NOMO-1 treated with DMSO at 0.1 percent for 48 hours (cell line): Measurements from ENCODE around the gene FNDC1.
"Not testable (repeated sequence)": the region's sequence is repeated elsewhere in the genome, so short reads cannot be mapped to it uniquely, and the experiment has no call there.

Experiments
- DNase-seq: peaks from one replicate; lab custom pipeline; 2025; ENCODE audit not compliant: unreplicated experiment; lab: John Stamatoyannopoulos, UW

The FNDC1 gene

DNA sequence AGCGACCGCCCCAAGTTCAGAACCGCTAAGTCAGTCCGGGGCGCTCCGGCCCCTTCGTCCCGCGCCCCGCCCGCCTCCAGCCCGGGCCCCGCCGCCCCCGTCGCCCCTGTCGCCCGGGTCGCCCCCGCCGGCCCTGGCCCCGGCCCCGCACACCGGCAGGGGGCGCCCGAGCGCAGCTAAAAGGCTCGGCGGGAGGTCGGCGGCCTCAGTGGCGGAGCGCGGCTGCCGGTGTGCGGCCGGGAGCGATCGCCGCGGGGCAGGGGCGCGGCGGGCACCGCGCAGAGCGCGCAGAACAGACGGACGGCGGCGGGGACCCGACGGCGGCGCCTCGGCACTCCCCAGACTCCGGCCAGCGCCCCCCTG lies at the start of gene FNDC1:
Gene FNDC1 (plus strand): TSS at position 208 of the 363 bp plus-strand sequence. CDS start 197 bp downstream, outside the sequence.
- DNase-seq, result peak; percentile 36

DNA sequence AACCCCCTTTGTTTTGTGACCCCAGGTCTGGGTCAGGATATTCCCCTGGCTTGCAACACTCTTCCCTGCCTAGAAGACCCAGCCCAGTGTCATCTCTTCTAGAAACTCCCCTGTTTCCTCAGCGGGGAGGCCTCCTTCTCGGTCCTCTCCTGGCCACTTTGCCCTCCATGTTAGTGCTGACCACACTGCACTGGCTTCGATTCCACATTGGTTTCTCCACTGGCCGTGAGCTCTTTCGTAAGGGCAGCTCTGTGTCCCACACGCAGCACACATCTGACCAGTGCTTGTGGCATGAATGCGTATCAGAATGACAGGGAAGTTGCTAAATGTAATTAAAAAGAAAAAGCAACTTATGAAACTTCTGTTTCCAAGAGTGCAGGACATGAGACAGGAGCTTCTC lies 49.4 kb upstream of the FNDC1 start:
- DNase-seq, result peak; percentile 57

DNA sequence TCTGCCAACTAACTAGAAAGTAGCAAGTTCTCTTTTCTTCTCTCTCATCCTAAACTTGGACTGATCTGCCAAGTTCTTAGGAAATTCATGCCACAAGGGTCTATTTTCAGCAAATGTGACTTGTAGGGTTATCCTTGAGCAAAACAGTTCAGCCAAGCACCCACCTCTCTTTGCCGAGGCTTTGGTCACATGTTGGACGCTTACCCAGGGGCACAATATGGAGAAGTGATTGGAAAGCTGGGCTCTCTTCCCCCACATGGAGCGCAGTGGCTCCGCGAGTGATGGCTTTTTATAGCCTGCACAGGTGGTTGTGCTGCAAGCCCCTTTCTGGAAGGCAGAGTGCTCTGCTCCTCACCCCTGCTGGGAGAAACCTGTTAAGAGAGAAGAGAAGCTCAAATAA lies 47.7 kb upstream of the FNDC1 start:
- peak; percentile 50 for DNase-seq

DNA sequence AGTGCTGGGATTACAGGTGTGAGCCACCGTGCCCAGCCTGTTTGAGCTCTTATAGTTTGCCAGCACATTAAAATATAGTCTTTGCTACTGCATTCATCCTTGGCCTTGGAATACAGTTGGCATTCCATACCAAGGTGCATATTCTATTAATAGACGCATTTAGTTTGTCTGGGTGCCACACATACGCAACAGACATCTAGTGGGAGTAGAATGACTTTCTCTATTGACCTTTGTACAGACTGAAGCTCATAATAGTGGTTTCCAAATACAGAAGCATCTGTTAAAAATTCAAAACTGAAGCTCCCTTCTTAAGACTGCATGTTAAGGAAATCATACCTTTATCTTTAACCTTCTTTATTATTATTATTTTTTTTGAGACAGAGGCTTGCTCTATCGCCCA lies 46.7 kb upstream of the FNDC1 start:
- DNase-seq, result no peak

DNA sequence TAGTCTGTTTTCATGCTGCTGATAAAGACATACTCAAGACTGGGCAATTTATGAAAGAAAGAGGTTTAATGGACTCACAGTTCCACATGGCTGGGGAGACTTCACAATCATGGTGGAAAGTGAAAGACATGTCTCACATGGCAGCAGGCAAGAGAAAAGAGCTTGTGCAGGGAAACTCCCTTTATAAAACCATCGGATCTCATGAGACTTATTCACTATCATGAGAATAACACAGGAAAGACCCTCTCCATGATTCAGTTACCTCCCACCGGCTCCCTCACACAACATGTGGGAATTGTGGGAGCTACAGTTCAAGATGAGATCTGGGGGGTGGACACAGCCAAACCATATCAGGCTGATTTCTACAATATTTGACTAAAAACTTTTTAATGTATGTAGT lies 45.4 kb upstream of the FNDC1 start:
- not testable (repeated sequence) for DNase-seq

DNA sequence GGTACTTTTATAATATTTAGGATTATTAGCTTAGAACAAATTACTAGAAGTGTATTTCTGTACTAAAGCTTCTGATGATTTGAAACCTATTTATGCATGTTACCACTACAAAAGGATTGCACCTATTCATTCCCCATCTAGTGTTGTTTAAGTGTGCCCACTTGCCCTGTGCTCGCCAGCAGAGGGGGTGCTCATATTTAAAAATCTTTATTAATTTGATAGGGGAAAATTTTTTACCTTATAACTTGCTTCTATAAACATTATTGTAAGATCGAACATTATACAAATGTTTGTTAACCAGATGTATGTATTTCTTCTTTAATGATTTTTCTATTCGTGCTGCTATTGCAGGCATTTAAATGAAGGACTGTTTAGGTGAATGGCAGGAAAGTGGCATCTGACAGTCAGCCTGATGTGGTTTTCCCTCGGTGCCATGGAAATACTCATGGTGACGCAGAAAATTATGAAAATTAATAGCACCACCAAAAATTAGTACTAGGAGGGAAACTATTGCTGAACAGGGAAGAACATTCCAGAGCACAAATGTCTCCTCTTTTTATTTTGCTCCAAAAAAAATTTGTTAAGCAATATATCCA lies 44.1 kb upstream of the FNDC1 start:
- DNase-seq, result no peak

DNA sequence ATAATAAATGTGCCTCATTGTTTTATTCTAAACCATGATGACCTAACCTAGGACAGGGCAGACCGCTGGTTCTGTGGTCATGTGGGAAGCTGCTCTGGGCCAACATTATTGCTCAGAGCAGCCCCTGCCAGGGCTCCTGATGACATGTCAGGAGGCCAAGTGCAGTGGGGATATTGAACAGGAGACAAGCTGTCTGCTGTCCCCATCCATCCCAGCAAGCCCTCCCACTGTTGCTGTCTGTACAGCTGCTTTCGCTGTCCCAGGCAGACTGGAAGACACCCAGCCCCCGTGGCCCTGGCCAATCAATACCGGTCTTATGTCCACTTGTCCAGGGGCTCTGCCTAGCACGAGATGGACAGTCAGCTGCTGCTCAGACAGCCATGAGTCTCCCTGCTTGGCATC lies 43.2 kb upstream of the FNDC1 start:
- no peak for DNase-seq

DNA sequence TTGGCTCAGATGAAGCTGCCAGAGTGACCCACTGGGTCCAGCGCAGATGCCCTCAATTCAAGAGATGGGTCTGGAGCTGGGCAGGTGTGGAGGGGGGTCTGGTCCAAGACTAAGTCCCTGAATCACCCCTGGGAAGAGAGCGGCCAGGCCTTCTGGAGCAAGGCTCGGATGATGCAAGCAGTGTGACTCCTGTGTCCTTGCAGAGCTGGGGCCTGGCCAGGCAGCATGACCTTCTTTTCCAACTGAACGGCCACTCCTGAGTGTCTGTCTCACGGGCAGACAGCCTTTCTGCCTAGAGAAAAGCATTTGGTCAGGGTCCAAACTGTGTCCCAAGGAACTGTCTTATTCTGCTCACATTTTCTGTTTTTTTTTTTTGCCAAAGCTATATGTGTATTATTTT lies 42.6 kb upstream of the FNDC1 start:
- DNase-seq, result no peak

DNA sequence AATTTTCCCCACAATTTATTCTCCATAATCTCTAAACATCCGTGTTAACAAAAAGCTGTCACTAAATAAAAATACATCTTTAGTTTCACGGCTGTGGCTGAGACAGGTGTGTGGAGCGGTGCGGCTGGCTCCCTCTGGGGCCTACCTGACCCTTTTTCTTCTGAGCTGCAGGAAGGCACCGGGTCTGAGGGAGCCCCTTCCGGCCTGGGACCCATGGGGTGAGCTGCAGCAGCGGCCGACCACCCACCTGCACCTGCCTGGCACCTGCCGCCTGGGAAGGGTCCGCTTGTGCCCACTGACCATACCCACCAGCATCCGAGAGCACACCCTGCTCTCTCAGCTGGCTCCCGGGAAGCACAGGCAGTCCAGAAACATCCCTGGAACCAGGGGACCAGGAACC lies 41.5 kb upstream of the FNDC1 start:
- no peak for DNase-seq

DNA sequence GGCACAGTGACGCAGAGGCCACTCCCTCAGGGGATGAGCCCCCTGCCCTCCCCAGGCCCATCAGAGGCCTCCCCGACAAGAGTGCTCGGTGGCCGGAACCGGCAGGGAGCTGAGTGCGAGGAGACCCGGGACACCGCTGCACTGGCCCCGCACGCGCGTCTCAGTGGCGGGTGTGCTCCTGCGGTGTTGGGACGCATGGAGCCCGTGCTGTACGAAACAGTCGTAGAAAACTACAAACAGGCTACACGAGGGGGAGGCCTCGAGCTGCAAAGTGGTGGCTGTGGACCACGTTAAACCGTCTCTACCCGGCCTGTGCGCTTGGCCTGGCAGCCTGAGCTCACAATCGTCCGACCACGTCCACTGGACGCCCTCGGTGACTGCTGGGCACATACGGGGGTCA lies 40.2 kb upstream of the FNDC1 start:
- DNase-seq, result no peak

DNA sequence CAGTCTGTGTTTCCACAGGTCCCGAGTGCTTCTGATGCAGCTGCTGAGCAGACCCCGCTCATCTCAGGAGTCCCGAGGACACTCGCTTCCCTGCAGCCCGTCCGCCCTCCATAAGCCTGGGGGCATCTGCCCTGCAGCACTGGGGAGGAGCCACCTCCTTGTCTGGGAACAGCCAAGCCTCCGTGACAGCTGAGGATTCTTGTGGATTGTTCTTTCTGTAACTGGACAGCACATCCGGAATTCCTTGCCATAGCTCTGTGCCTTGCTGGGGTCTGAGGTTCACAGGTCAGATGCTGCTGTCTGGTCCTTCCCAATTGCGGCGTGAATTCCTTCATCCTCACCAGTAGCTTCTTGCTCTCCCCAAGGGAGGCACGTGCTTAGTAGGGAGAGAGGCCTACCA lies 38.4 kb upstream of the FNDC1 start:
- no peak for DNase-seq

DNA sequence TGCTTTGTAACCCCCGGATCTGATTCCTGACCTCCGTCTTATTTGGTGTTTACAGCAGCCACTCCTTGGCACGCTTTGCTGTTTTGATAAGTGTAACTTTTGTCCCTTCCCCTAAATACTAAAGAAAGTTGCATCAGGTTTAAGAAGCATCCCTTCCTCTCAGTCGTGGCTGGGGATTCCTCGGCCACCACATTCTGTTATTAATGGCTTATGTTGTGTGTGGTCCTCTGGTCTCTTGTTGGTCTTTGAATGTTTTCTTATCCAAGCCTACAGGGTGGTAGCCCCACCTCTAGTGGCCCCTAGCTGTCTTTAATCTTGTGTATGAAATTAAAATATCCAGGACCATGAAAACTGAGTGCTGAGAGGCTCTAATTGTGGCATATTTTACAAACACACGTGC lies 37.5 kb upstream of the FNDC1 start:
- DNase-seq, result no peak

DNA sequence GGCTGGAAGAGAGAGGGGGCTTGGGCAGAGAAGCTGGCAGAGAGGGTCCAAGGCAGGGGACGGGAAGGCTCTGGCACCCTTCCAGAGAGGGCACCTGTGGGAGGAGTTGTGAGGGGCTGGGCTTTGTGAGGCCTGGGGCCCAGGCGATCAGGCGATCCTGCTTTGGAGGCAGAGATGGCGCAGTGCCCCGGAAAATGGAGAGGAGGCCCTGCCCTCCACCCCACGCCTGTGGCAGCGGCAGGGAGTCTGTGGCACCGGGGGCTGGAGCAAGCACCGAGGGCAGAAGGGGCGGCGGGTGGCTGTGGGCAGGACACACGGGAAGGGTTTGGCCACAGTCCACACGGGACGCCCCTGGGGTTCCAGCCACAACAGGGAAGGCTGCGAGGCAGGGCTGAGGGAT lies 36.5 kb upstream of the FNDC1 start:
- DNase-seq, result no peak

DNA sequence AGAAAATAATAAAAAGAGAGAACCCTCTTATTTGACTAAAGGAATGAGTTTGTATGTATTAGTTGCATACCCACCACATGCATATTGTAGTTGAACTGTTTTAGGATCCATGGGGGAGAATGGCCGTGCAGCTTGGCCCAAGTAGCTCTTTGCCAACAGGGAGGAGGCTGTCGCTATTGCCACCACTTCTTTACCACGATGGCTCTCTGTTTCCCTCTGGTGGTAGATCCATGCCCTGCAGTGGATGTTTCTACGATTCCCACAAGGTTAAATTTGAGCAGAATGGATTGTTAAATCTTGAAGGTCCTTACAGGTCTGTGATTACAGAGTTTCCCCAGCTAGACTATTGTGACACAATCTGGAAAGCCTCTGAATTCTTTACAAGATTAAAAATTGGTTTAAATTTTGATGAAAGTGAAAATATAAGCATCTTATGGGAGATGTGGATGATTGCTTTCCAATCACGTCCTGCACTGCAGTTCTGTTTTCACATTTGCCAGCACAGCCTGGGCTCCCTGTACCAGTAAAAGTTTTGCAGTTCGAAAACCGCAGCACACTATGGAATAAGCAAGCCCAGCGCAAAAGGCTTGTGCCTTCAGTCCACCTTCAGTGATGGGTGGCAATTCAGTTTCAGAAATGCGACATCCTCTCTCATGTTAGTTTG lies 34.4 kb upstream of the FNDC1 start:
- DNase-seq, result peak; percentile 73

DNA sequence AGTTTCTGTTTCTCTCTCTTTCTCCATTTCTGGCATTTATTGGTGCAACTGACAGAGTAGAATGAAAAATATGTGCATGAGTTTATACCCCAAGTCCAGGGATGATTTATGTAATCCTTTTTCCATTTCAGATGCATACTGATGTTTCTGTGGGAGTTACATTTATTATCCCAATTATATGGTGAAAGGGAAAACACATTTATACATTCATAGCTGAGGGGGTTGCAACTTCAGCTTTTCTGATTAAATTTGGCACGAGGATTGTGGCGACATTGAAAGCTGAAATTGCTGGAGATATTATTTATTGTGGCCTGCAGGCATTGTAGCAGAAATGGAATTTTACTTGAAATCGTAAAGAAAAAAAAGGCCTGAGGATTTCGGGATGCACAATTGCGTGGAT lies 31.5 kb upstream of the FNDC1 start:
- DNase-seq, result no peak

DNA sequence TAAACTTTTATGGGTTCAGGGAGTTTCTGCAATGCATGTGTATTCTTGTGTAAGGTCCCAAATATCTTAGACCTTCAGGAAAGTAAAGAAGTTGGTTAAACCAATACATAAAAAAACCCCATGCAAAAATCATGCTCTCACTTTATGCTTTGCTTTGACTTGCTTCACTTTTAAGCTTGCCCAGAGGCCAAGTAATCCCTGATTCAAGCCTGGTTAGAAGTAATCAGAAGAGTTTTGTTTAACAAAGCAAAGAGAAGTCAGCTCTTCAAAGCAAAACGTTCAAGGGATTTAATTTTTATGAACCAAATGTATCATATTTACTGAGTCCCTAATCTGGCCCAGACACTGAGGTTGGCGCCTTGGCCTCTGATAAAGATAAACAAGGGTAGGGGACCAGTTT lies 26.7 kb upstream of the FNDC1 start:
- DNase-seq, result no peak

DNA sequence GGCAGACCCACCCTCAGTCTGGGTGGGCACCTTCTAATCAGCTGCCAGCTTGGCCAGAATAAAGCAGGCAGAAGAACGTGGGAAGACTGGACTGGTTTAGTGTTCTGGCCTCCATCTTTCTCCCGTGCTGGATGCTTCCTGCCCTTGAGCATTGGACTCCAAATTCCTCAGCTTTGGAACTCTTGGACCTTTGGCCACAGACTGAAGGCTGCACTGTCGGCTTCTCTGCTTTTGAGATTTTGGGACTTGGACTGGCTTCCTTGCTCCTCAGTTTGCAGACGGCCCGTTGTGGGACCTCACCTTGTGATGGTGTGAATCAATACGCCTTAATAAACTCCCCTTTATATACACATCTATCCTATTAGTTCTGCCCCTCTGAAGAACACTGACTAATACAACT lies 20.6 kb upstream of the FNDC1 start:
- no peak for DNase-seq

DNA sequence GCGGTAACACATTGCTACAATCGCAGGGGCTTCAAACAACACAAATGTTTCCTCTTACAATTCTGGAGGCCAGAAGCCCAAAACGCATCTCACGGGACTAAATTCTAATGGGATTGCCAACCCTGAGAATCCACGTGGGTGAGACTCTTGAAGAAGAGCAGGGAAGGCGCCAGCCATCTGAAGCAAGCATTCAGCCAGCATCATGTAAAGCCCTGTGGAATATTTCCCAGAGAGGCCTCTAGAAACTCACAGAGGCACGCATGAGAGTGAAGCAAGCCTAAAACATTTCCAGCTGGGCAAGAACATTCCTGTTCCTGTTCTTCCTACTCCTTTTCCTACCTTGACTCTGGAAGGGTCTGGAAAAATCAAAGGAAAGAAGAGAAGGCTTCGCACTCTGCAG lies 19.6 kb upstream of the FNDC1 start:
- no peak for DNase-seq

DNA sequence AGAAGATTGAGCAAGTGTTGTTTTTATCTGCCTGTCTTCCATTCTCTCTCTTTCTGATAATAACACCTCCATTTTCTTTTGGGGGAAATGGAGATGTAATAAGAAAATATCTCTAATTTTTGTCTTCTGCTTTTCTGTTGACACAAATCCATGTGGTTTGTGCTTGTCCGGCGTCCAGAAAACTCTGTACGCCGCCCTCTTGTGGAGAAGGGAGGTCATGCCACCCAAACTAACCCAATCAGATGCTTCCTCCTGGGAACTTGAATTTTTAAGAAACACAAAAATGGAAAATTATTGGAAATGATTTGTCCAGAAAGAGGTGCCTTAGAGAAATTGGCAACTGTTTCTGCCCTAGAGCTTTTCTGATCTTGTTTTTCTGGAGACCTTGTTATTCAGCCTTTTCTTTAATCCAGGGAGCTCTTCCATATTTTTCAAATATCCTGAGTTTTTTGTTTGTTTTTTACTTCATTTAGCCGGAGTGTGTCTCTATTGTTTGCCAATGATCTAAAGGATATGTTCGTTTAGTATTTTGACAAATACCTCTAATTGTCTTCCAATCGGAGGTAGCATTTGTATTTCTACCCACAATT lies 17.8 kb upstream of the FNDC1 start:
- DNase-seq, result peak; percentile 53

DNA sequence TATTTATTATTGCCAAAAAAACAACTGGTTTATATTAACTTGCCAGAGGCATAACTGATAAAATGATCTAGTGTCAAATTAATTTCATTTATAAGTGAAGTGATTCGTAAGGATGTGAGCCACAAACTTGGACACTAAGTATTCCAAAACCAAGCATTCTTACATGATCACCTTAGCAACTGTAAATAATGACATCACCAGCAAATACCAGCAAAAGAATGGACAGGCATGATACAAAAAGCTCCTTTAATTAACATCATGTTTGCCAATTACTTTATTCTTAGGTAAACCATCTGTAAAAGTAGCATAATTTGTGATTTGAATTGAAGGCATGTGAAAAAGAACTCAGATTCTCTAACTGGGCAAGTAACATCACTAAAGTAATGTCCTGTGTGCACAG lies 17.2 kb upstream of the FNDC1 start:
- no peak for DNase-seq

DNA sequence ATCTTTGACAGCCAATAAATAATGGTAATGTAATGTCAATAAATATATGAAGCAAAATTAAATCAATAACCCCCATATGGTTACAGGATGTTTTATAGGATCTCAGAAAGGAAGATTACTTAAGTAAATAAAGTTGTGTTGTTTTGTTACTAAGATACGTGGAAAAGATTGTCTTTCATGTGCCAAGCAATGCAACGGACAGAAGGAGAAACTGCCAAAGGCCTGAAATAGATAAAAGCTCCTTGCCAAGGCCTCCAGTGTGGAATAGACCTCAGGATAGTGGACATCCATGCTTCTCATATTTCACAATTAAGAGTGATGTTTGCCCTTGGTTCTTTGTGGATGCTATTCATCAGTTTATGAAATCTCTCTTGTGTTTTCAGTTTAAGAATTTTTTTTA lies 16.4 kb upstream of the FNDC1 start:
- no peak for DNase-seq

DNA sequence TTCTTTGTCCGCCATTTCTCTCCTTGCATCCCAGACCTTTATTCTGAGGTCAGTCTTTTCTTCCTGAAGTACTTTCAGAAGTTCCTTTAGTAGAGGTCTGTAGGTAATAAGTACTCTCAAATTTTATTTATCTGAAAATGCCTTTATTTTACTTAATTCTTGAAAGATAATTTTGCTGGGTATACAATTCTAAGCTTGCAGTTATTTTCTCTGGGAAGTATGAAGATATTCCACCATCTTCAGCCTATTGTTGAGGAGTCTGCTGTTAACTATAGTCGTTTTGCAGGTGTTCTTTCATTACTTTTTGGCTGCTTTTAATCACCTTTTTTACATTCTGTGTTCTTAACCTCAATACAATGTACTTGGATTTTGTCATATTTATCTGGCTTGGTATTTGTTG lies 13.5 kb upstream of the FNDC1 start:
- DNase-seq, result no peak

DNA sequence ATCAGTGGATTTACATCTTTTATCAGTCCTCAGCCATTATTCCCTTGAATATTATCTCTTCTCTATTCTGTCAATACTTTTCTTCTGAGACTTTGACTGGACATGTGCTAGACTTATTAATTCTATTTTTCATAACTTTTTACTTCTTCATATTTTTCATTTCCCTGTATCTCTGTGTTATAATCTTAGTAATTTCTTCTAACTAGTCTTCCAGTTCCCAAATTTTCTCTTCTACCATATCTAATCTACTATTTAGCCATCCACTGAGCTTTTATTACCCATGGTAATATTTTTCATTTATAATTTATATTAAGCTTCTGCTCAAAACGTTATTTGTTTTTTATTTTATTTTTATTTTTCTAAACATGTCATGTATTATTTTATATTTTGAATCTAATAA lies 13.1 kb upstream of the FNDC1 start:
- no peak for DNase-seq
